GM12801 (cell line): Measurements from ENCODE around the gene HYAL4.

Source experiments
- CTCF ChIP-seq: IDR thresholded peaks from one replicate; pipeline ENCODE4 v1.5.1; 2011; ENCODE audit warnings: control low read depth; ENCODE audit not compliant: insufficient read length; ENCODE audit errors: extremely low read depth

The HYAL4 gene

DNA sequence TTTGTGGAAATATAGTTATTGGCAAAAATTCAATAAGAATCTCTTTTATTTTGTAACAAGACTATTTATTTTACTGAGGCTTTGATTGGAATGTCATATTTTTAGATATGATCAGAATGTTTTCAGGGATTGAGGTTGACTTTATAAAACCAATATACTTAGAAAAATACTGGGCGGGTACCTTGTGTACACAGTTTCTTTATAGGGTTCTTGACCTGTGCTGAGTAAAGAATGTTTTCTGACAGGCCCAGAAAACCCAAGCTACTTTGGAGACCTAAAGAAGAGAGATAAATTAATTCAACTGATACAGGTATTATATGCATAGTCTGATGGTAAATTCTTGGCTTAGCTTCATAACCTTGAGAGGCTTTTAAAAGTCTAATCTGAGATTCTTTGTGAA, 56.1 kb downstream of the HYAL4 start:
- no peak for TF ChIP-seq CTCF

DNA sequence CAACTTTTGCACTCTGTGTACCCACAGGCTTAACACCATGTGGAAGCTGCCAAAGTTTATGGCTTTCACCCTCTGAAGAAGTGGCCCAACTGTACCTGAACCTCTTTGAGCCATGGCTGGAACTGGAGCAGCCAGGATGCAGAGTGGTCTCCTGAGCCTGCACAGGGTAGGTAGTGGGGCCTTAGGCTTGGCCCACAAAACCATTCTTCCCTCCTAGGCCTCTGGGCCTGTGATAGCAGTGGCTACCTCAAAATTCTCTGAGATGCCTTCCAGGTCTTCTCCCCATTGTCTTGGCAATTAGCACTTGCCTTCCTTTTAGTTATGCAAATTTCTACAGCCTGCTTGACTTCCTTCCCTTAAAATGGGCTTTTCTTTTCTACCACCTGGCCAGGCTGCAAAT, 60.7 kb downstream of the HYAL4 start:
- TF ChIP-seq CTCF: no peak

DNA sequence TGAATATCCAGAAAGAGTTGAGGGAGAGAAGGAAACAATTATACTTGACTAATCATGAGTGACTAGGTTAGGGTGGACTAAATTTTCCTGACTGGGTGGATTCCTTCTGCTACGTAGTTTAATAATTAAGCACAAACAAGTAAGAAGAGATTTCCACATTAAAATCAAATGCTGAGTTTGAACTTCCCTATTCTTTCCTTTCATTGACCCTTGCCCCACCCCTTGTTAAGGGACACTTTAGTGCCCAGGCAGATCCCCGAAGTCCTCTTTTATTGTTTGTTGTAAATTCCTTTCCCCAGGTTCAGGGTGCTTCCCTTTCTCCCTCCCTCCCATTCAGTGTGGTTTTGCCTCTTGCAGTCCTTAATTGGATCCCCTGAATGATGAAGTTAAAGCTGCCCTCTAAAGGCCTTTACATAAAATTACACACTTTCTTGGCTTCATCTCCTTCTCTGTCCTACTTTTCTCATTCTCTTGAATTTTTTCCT, 71.3 kb downstream of the HYAL4 start:
- no peak for TF ChIP-seq CTCF

GRCh38 chr7:123917878-123918277, 72.9 kb downstream of the HYAL4 start:
- no peak for TF ChIP-seq CTCF

- no peak for TF ChIP-seq CTCF
Measured at GRCh38 chr7:123918309-123918708, 73.3 kb downstream of the HYAL4 start.

DNA sequence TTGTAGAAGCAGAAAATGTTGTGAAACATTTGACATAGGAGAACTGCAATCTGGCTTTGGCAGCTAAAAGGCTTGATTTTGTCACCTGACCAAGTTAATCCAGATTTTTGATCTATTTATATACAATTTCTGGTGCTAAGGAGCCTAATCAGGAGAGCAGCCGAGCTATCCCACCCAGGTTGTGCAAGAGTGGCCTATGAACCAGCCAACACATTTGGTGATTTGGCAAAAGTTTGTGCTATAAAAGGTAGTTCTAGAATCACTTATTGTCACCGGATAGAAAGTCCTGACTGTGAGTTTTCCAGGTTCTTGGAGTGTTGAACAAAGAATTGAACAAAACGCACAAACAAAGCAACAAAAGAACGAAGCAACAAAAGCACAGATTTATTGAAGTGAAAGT, 78.6 kb downstream of the HYAL4 start:
- no peak for TF ChIP-seq CTCF

DNA sequence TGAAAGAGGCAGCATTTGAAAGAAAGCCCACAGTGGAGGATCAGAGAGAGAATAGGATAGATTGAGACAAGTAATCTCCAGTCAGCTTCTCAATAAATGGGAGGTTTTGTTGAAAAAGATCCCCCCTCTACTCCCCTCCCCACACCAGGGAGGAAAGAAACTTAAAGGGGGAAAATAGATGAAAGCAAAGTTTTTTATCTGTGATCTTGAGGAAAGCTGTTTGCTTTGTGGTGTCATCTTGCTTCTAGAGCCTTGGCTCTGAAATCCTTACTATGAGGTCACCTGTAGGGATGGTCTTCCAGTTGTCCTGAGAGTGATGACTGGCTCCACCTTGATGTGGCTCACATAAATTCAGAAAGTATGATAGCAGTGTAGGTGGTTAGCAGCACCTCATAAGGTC, 80.0 kb downstream of the HYAL4 start, which contains the start of gene SPAM1:
Gene SPAM1 (plus strand): TSS at position 301 of the 400 bp plus-strand sequence. CDS start 28,330 bp downstream, outside the sequence.
- TF ChIP-seq CTCF: no peak
